HCT116 (cell line): ENCODE measurements around the gene GNB1L.

Experiments used
- CTCF ChIP-seq, 3 experiments: fragments of 200-600 bp in 1 of 3; sonication (generic) in 1 of 3; IDR thresholded peaks in 2 of 3; conservative IDR thresholded peaks in 1 of 3; 2 replicates each; pipeline ENCODE4 v1.5.1; 2012 to 2017; ENCODE audit warnings: low read depth in 2 of 3, low read length in 2 of 3, antibody characterized with exemption in 1 of 3, borderline replicate concordance in 1 of 3, control low read depth in 1 of 3, mild to moderate bottlenecking in 1 of 3, mixed read lengths in 1 of 3, mixed run types in 1 of 3, moderate library complexity in 1 of 3; ENCODE audit not compliant: insufficient read depth in 1 of 3
- MAX ChIP-seq: IDR thresholded peaks from 2 replicates; pipeline ENCODE4 v1.6.1; 2012
- RAD21 ChIP-seq: IDR thresholded peaks from 2 replicates; pipeline ENCODE4 v1.6.1; 2012; ENCODE audit warnings: low read depth, mild to moderate bottlenecking
- ZFX ChIP-seq: fragments of 450-650 bp; IDR thresholded peaks from 2 replicates; pipeline ENCODE4 v1.6.1; 2017

DNA sequence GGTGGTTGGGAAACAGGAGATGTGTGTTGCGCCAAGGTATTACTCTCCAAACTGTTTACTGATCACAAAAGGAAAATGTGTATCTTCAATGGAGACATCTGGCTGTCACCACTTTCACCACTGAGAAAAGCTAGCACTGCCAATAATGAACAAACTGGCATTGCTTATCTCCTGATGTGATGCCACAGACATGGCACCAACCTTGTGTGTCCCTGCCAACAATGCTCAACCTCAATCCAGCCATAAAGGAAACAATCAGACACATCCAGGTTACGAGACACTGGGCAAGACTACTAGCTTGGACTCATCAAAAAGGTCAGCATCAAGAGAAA is 28.1 kb downstream of the GNB1L start:
- TF ChIP-seq CTCF (IDR thresholded peaks at IDR 0.05 in 2 of 3, conservative IDR thresholded peaks at IDR 0.05 in 1 of 3; ENCODE audit: borderline replicate concordance in 1 of 3, insufficient read depth in 1 of 3, low read depth in 2 of 3, low read length in 2 of 3) (no peak), ZFX (no peak), MAX (no peak), RAD21 (no peak)
